Effector memory CD8-positive, alpha-beta T cell (primary cell): ENCODE results near the gene SLC6A7.

Source experiments
- ATAC-seq: fragments of 150-1000 bp; cut with Tn5 transposase; replicated peaks from 2 replicates; pipeline ENCODE4 v1.10.0; 2021; ENCODE audit warnings: mild to moderate bottlenecking, moderate library complexity
- DNase-seq, 3 experiments: peaks; one replicate each; pipeline ENCODE4 v3.0.0; 2021
- H3K27ac Mint-ChIP-seq, 2 donors: one replicate each; pipeline ENCODE4 v1.8.0; 2022; ENCODE audit warnings: mild to moderate bottlenecking in 2 of 2, mixed read lengths in 2 of 2, moderate library complexity in 2 of 2
- H3K27me3 Mint-ChIP-seq, 2 donors: one replicate each; pipeline ENCODE4 v1.8.0; 2022; ENCODE audit warnings: mixed read lengths in 2 of 2
- H3K36me3 Mint-ChIP-seq: one replicate; pipeline ENCODE4 v1.8.0; 2022; ENCODE audit warnings: mild to moderate bottlenecking, moderate library complexity, mixed read lengths; ENCODE audit not compliant: insufficient read depth
- H3K4me1 Mint-ChIP-seq, 2 donors: one replicate each; pipeline ENCODE4 v1.8.0; 2022; ENCODE audit warnings: low read depth in 2 of 2, mixed read lengths in 2 of 2
- H3K4me3 Mint-ChIP-seq, 2 donors: one replicate each; pipeline ENCODE4 v1.8.0; 2022; ENCODE audit warnings: mild to moderate bottlenecking in 2 of 2, mixed read lengths in 2 of 2, moderate library complexity in 2 of 2
- H3K9me3 Mint-ChIP-seq, 2 donors: one replicate each; pipeline ENCODE4 v1.8.0; 2022; ENCODE audit warnings: mixed read lengths in 2 of 2

Gene SLC6A7

DNA sequence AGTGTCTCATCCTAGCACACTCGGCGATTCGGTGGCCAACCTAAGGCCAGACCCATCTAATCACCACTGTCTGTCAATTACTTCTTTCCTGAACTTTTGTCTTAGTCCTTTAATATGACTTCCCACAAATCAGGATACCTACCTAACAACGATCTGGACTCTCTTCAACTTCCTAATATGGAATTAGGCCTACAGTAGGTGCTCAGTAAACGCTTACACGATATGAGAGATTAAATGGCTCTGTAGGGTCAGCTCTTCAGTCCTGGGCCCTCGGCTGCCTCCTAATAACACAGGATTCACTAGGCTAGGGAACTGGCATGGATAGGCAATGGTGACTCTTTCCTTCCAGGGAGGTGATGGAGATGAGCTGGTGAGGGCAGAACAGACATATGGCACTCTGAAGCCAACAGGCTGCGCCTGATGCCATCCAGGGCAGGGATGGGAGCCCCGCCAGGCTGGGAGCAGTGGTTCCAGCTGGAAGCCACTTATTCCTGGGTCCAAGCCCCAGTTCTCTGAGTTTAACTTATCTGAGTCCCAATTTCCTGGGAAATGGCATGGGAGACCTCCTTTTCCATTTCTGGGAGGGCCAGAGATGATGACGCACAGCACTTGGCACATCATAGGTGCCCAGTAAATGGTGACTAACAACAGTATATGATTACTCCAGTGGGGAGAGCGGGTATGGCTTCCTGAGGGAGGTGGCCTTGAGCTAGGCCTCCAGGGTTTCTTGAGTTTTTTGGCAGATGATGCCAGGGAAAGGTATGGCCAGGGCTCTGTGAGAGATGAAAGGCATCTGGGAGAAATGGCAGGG, 41.5 kb upstream of the SLC6A7 start:
- ATAC-seq (no peak), DNase-seq (no peak)
- Mint-ChIP-seq H3K36me3 (no peaks in the 10 kb centered on the region), H3K4me3 (no peak overlapping the region), H3K9me3 (no peaks in the 10 kb centered on the region), H3K27me3 (peaks cover 0 to 25% of the 10 kb centered on the region in 2 donors), H3K27ac (peak overlapping the region in 1 of 2 donors; percentile 56), H3K4me1 (peaks cover 7 to 8% of the 10 kb centered on the region in 2 donors)

- Mint-ChIP-seq H3K4me1 (peaks cover 8 to 12% of the 10 kb centered on the region in 2 donors), H3K27ac (no peak overlapping the region), H3K9me3 (no peaks in the 10 kb centered on the region), H3K36me3 (no peaks in the 10 kb centered on the region), H3K4me3 (peak overlapping the region in 1 of 2 donors; percentile 24), H3K27me3 (peaks cover 0 to 25% of the 10 kb centered on the region in 2 donors)
- DNase-seq (no peak), ATAC-seq (peak; percentile 56)
Observed at GRCh38 chr5:150149618-150150017, 40.2 kb upstream of the SLC6A7 start.

DNA sequence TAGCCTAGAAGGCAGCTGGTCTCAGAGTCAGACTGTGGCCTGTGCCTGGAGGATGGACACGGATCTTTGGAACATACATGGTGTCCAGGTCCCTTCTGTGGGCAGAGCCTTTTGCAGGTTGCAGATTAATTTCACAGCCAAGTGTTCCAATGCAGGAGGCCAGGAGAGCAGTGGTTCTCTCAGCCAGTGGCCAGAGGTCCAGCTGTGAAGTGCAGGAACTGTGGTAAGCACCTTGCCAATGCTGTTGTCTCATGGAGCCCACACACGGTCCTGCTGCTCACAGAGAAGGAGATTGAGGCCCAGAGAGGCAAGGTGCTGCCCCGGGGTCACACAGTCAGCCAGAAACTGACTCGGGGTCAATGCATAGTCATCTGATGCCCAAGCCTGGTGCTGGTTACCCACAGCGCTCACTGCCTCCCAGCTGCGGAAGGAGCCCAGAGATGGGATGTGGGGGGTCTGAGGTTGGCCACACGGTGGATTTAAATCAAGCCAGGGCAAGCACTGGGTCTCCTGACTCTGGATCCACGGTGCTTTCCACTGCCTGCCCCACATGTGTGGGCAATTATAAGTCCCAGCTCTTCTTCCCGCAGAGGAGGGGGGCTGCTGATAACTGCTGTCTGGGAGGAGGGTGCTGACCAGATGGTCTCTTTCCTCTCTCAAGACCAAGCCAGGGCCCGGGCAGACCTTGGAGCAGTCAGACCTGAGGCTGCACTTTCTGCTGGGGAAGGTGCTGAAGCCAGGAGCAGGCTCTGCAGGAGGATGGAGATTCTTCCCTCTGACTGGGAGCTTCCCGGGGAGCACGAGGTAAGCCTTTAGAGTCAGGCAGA, 37.0 kb upstream of the SLC6A7 start:
- H3K36me3 Mint-ChIP-seq, result no peaks in the 10 kb centered on the region
- H3K27ac Mint-ChIP-seq, result no peak overlapping the region
- H3K4me1 Mint-ChIP-seq, result peaks cover 13 to 26% of the 10 kb centered on the region in 2 donors
- DNase-seq (no peak), ATAC-seq (no peak)
- peaks cover 0 to 35% of the 10 kb centered on the region in 2 donors for H3K27me3 Mint-ChIP-seq
- no peak overlapping the region for H3K4me3 Mint-ChIP-seq
- no peaks in the 10 kb centered on the region for H3K9me3 Mint-ChIP-seq

DNA sequence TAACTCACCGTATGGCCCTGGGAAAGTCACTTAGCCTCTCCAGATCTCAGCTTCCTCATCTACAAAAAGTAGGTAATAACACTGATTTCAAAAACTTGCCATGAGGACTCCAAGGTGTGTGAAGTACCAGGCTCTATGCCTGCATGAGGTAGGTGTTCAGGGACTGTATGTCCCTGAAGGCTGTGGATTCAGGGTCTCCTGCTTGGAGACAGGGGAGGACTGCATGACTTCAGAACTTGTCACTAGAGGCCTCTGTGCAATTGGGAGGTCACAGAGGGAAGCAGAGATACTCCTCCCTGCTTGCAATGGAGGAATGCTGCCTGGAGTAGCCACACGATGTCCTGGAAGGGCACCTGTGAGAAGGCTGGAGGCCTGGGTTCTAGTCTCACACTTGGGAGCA, 36.4 kb upstream of the SLC6A7 start:
- peak overlapping the region in 1 of 2 donors; percentile 96 for H3K4me3 Mint-ChIP-seq
- H3K27ac Mint-ChIP-seq, result no peak overlapping the region

GRCh38 chr5:150153957-150154617, 35.8 kb upstream of the SLC6A7 start:
- Mint-ChIP-seq H3K27ac (peak overlapping the region in 1 of 2 donors; percentile 9), H3K4me3 (peak overlapping the region; percentile 53 to 96), H3K27me3 (peaks cover 0 to 25% of the 10 kb centered on the region in 2 donors), H3K9me3 (no peaks in the 10 kb centered on the region), H3K36me3 (no peaks in the 10 kb centered on the region), H3K4me1 (peaks cover 8 to 26% of the 10 kb centered on the region in 2 donors)
- peak; percentile 56 for ATAC-seq
- DNase-seq, result no peak

More for the DNA sequence above, 36.4 kb upstream of the SLC6A7 start:
- Mint-ChIP-seq H3K9me3 (no peaks in the 10 kb centered on the region), H3K36me3 (no peaks in the 10 kb centered on the region), H3K4me1 (peaks cover 13 to 26% of the 10 kb centered on the region in 2 donors), H3K27me3 (peaks cover 0 to 31% of the 10 kb centered on the region in 2 donors)
- DNase-seq (no peak), ATAC-seq (no peak)

DNA sequence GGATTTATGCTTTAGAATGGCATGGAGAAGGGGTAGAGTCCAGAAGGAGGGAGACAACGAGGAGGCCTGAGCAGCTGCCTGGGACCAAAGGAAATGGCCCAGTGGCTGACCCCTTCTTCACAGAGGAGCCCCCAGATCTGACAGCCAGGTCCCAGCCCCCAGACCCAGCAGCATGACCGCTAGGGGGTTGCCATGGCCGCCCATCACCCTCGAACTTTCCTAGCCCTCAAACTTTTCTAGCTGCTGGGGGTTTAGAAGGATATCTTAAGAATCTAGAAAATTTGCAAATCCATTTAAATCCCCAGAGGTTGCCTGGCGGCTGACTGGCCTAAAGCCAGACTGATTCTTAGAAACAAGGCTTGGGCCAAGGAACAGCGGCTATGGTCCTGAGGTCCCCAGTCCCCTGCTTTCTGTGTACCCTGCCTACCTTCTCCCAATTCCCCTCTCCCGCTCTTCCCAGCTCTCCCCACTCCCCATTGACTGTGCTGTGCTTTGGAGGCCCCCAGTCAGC, 35.2 kb upstream of the SLC6A7 start:
- H3K4me3 Mint-ChIP-seq, result peak overlapping the region; percentile 53 to 96
- no peaks in the 10 kb centered on the region for H3K36me3 Mint-ChIP-seq
- ATAC-seq (no peak), DNase-seq (no peak)
- H3K27ac Mint-ChIP-seq, result peak overlapping the region; percentile 25 to 96
- peaks cover 0 to 25% of the 10 kb centered on the region in 2 donors for H3K27me3 Mint-ChIP-seq
- no peaks in the 10 kb centered on the region for H3K9me3 Mint-ChIP-seq
- H3K4me1 Mint-ChIP-seq, result peaks cover 7 to 23% of the 10 kb centered on the region in 2 donors

- Mint-ChIP-seq H3K36me3 (no peaks in the 10 kb centered on the region), H3K4me1 (peaks cover 5 to 22% of the 10 kb centered on the region in 2 donors), H3K27me3 (peaks cover 0 to 26% of the 10 kb centered on the region in 2 donors), H3K4me3 (peak within 1 kb of the TSS; percentile 88 to 96), H3K9me3 (no peaks in the 10 kb centered on the region), H3K27ac (peak within 1 kb of the TSS; percentile 52 to 96)
- DNase-seq (peak; percentile 48 to 57 (median 51)), ATAC-seq (peak; percentile 91)
Observed at GRCh38 chr5:150155258-150156026, 34.4 kb upstream of the SLC6A7 start, which contains the start of gene PDGFRB. TSS of gene PDGFRB (minus strand) at chr5:150155845. CDS start at chr5:150137047, 18,798 bp downstream.

- Mint-ChIP-seq H3K9me3 (no peaks in the 10 kb centered on the region), H3K36me3 (no peaks in the 10 kb centered on the region), H3K4me3 (peak overlapping the region; percentile 88 to 96), H3K27me3 (peaks cover 0 to 32% of the 10 kb centered on the region in 2 donors), H3K27ac (peak overlapping the region; percentile 52 to 96), H3K4me1 (peaks cover 5 to 24% of the 10 kb centered on the region in 2 donors)
- no peak for DNase-seq
- ATAC-seq, result no peak
Observed at GRCh38 chr5:150156027-150156368, 33.9 kb upstream of the SLC6A7 start.

GRCh38 chr5:150156540-150156939, 33.3 kb upstream of the SLC6A7 start:
- H3K27me3 Mint-ChIP-seq, result peaks cover 0 to 35% of the 10 kb centered on the region in 2 donors
- H3K4me1 Mint-ChIP-seq, result peaks cover 7 to 26% of the 10 kb centered on the region in 2 donors
- H3K4me3 Mint-ChIP-seq, result peak overlapping the region in 1 of 2 donors; percentile 96
- DNase-seq (no peak), ATAC-seq (no peak)
- H3K36me3 Mint-ChIP-seq, result no peaks in the 10 kb centered on the region
- peak overlapping the region in 1 of 2 donors; percentile 96 for H3K27ac Mint-ChIP-seq
- H3K9me3 Mint-ChIP-seq, result no peaks in the 10 kb centered on the region

DNA sequence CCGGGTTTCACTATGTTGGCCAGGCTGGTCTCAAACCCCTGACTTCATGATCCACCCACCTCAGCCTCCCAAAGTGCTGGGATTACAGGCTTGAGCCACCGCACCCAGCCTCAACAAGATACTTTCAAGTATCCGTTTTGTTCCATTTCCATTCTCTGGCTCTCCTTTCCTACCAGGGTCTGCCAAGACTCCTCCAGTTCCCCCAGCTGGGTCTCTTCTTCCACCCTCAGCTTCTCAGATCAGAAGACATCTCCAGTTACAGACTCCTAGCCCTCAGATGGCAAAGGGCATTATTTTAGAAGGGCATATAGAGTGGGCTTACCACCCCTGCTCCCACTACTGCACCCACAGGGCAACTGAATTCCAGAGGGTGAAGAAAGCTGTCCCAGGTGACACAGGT, 32.7 kb upstream of the SLC6A7 start:
- ATAC-seq, result no peak
- no peak for DNase-seq
- peaks cover 9 to 28% of the 10 kb centered on the region in 2 donors for H3K4me1 Mint-ChIP-seq
- H3K36me3 Mint-ChIP-seq, result no peaks in the 10 kb centered on the region
- no peak overlapping the region for H3K27ac Mint-ChIP-seq
- peak overlapping the region; percentile 25 to 43 for H3K4me3 Mint-ChIP-seq
- H3K9me3 Mint-ChIP-seq, result no peaks in the 10 kb centered on the region
- peaks cover 0 to 35% of the 10 kb centered on the region in 2 donors for H3K27me3 Mint-ChIP-seq

DNA sequence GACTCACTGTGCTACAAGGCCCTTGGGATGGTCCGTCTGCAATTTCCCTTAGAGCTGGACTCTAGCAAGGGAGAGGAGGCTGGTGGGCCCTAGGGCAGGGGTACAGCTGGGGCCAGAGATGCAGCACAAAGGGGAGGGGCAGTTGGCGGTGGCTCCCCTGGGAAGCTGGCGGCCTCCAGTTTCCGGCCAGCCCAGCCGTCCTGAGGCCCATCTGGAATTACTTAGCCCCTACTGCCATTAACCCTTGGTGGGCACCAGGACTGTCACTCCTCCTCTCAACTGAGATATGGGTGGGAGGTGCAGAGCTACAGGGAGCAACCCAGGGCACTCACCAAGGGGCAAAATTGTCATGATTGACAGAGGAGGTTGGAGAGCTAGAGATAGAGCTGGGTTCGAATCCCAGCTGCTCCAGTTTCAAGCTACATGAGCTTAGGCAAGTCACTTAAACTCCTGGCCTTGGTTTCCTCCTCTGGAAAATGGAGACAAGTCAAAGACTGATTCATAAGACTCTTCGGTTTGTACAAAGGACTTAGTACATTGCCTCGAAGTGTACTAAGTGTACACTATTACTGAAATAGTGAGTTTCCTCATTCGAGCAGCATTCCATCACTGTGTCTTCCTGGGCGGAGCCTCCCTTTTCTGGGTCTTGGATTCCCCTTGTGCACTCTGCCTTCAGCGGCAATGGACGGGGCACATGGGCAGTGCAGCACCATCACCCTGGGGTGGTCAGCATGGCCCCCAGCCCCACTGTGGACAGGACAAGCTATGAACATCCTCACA, 31.5 kb upstream of the SLC6A7 start:
- no peak overlapping the region for H3K27ac Mint-ChIP-seq
- DNase-seq (no peak), ATAC-seq (no peak)
- H3K4me1 Mint-ChIP-seq, result peaks cover 9 to 25% of the 10 kb centered on the region in 2 donors
- H3K4me3 Mint-ChIP-seq, result no peak overlapping the region
- H3K27me3 Mint-ChIP-seq, result peaks cover 0 to 37% of the 10 kb centered on the region in 2 donors
- H3K36me3 Mint-ChIP-seq, result no peaks in the 10 kb centered on the region
- no peaks in the 10 kb centered on the region for H3K9me3 Mint-ChIP-seq

DNA sequence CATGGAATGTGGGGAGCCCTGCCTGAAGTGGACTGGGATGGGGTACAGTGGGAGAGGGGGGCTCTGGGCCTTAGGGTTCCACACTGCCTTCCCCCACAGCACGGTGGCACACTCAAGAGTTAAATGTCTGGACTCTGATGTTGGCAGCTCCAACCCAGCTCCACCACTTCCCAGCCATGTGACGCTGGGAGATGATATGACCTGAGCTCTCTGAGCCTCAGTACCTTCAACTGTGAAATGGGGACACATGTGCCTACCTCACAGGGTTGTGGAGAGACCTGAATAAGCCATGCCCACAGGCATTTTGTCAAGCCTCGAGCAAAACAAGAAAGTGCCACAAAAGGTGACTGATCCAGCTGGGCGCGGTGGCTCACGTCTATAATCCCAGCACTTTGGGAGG, 30.8 kb upstream of the SLC6A7 start:
- H3K4me1 Mint-ChIP-seq, result peaks cover 9 to 22% of the 10 kb centered on the region in 2 donors
- ATAC-seq (no peak), DNase-seq (no peak)
- no peaks in the 10 kb centered on the region for H3K36me3 Mint-ChIP-seq
- H3K27ac Mint-ChIP-seq, result no peak overlapping the region
- H3K9me3 Mint-ChIP-seq, result no peaks in the 10 kb centered on the region
- H3K27me3 Mint-ChIP-seq, result peaks cover 0 to 43% of the 10 kb centered on the region in 2 donors
- no peak overlapping the region for H3K4me3 Mint-ChIP-seq
